NCI-H748 (cell line): ENCODE data around the gene LRRC4C.
A peak's percentile ranks its signal among the peaks of the same experiment; 100 is the strongest.
"Not testable (repeated sequence)": the region's sequence is repeated elsewhere in the genome, so short reads cannot be mapped to it uniquely, and the experiment has no call there.

ENCODE experiments used
- DNase-seq: peaks from one replicate; lab custom pipeline; 2025; ENCODE audit not compliant: unreplicated experiment; lab: John Stamatoyannopoulos, UW

The LRRC4C gene

DNA sequence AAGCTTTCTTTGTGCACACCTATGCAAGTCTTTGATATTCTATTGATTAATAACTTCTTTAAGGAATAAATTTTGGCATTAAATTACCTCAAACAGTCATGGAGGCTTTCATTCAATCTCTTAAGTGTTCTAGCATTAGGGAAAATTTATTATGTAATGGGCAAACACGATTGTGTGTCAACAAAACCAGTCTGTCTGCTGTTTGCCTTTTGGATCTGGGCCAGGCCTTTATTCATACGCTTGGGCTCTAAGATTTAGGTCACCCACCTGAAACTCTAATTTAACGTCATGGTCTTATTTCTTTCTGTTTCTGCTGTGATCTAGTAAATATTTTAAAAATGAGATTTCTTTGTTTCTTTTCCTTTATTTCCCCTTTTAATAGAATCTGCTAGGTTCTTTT is 1270.6 kb downstream of the LRRC4C start:
- DNase-seq = peak; percentile 86

DNA sequence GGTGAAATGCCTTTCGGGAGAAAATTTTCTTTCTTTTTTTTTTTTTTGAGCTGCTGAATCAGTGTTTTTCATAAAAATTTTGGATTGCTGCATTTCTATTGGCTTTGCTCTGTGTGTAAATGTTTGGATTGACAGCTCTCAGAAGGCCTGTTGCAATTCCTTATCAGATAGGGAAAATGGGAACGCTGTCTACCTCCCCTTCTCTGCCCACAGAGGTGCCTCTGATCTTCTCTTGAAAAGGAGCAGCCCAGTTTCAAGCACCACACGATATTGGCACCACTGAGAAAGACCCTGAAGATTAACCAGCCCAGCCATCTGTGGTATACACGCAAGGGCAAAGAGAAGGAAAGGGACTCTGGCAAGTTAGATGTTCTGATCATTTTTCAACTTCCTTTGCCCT is 1272.2 kb downstream of the LRRC4C start:
- no peak for DNase-seq

DNA sequence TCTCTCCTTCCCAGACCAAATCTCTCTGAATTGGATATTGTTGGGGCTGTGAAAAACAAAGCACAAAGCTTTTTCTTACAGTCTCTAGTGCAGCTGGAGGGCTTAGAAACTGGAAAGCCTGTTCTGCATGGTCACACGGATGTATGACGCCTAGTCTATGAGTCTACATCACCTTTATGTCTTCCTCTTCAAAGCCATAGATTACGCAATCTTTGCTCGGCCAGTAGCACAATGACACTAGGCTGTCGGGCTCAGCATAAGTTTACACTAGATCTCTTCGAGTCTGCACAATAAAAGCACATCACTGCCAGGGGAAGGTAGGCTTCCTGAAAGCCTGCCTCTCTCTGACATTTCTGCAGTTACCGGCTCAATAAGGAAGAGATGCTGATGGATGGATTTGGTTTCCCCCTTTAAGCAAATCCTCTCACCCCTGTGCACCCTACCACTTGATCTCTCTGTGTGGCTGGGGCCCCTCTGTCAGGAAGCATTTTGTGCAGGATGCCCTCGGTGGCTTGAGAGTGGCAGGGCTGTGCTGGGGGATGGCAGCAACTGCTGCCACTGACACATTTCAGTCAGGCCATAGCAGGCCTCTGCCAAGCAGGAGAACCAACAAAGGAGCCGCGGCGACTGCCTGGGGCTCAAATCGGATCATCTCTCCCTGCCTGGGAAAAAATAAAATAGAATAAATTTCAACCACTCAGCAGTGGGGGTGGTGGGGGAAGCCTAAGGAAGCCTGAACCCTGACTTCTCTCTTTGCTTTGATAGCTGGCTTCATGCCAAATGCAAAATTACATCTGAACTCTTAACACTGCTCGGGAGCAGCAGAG is 1272.8 kb downstream of the LRRC4C start:
- DNase-seq = peak; percentile 68

DNA sequence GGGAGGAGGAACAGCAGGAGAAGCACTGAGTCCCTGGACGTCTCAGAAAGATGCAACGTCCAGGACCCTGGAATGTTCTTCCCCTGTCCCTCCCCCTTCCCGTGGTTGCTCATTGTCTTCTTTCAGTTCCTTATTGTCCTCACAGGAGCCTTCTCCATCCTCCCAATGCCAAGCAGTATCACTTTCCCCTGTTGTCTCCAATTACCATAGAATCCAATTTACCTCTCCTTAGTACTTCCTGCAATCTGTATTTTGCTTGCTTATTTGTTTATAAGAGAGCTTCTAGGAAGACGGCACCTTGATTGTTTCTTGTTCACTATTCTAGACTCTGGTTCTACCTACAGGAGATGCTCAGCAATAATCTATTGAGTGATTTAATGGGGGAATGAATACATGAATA is 1273.7 kb downstream of the LRRC4C start:
- DNase-seq = no peak

DNA sequence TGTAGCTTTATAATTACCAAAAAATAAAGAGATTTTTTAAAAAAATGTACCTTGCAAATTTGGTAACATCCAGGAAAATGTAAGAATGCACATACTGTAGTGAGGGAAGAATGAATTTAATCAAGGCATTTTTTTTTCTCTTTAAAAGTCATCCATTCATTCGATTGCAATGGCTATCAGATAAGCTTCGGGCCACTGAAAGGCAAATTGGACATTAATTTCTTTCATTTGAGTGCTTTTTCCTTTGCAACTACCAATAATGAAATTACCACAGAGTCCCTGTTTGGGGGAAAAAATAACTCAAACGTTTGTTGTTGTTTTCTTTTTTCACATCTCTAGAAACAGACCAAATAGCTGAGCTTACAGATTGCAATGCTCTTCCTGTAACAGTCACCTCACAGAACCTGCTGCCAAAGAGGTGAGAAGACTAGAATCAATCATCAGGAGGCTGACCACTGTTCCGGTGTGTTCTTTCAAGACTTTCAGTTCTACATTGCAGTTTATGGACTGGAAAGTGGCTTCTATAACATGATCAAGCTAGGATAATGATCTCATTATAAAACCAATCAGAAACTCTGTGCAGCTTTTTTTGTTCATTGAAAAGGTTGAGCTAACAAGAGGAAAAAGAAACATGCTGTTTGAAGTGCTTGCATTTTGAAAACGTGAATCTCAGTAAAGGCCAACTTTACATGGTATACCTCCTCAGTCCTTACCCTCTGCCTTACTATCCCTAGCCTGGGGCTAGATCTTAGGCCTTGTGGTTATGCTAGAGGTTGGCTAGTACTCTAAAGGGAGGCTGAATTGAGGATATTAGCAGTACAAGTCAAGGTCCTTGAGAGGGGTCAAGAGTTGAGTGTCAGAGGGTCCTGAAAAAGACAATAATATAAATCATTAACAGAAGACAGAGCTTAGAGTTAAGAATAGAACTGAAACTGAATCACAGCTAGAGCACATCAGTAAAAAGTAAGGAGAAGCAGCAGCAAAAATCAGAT is 1276.1 kb downstream of the LRRC4C start:
- DNase-seq = no peak

DNA sequence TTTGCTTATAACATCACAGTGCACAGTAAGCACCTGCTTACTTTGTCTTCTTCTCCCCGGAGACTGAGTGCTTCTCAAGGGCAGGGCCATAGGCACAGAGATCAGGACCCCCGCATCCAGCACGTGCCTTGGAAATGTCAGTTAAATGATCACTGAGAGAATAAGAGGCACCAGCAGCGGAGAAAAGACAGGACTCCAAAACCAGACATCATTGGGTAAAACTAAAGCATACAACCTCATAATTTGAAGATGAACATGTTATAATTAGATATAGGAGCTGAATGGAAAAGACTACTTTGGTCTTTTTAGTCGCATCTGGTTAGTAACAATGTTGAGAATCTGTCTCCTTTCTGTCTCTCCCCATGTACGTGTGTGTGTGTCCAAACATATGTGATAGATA is 1279.9 kb downstream of the LRRC4C start:
- no peak for DNase-seq

DNA sequence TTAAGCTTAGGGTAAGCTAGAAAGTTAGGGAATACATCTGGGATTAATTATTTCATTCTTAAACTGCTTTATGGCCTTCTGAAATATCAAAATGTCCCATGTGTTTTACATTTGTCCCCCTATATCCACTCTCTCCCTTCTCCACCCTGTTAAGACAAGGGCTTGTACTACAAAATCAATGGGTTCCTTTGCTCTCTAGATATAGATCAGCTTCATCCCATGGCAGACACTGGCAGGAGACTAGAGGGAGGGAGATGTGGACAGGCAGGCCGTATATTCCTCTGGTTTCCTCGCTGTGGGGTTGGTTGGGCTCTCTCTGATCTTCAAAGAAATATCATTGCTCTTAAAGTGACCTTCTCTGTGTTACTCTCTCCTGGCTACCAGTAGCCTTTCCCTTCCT is 1281.0 kb downstream of the LRRC4C start:
- no peak for DNase-seq

DNA sequence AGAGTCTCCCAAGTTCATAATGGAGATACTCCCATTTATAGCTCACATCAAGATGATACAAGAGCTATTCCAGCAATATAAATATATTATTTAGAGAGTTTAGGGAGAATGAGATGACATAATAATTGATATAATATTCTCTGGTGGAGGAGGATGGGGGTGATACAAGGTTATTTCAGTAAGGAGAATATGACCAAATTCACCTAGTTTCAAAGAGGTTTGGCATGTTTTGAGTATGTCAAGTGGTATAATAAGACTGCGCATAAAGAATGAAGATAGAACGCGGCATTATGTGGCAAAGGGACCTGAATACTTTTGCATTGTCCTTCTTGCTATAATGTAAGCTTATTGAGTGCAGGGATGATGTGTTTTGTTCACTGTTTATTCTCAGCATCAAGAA is 1283.5 kb downstream of the LRRC4C start:
- no peak for DNase-seq

DNA sequence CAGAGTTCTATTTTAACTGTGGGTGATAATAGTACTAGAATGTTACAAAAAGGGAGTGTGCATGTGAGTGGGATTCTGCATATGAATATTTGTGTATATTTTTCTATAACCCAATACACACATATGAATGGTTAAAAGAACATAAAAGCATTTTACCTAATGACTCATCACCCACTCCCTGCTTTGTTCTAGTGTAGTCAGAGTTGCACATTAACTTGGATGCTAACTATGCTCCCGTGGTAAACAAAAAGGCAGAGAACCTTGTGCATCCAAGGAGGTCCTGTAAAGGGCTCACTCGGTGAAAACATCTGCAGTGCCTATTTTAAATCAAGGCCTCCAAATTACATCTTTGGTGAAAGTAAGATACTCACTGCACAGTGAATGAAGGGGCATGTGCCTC is 1289.4 kb downstream of the LRRC4C start:
- DNase-seq = no peak

DNA sequence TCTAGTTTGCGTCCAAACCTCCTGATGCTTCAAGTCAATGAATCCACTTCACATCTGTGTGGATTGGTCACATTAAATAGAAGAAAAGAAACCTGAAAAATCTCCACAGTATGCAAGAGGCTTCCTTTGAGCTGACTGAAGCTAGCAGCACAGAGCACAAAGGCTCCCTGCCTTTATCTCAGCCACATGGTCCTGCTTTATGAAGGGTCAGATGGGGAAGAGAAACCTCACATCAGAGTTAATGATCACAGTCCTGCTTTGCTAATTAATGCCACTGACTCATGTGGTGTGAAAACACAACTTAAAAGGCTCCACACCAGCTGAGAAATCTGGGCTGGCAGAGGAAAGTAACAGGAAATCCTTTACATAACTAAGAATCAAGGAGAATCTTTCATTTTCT is 1291.0 kb downstream of the LRRC4C start:
- no peak for DNase-seq

DNA sequence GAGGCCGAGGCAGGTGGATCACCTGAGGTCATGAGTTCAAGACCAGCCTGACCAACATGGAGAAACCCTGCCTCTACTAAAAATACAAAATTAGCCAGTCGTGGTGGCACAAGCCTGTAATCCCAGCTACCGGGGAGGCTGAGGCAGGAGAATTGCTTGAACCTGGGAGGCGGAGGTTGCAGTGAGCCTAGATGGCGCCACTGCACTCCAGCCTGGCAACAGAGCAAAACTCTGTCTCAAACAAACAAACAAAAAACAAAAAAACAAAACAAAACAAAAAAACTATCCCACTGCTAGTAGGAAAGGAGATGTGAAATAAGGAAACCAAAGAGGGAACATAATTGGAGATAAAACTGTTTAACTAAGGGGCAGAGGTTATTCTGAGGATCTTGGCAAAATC is 1291.6 kb downstream of the LRRC4C start:
- DNase-seq = not testable (repeated sequence)

DNA sequence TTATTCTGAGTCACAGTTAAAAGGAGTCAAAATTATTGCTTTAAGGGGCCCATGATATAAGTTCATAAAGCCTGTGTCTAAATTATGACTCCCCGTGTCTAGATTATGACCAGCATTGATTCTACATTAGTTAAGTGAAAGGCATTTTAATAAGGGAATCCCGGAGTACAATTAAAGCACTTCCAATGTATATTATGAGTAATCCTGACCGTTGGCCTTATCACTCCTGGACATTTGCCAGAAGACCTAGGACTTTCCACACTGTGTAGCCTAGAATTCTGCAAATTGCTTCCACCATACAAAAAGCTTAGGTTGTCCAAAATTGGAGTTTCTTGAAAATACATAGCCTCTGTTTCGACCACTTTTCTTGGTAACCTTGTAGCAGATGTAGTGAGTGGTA is 1292.6 kb downstream of the LRRC4C start:
- DNase-seq = no peak

DNA sequence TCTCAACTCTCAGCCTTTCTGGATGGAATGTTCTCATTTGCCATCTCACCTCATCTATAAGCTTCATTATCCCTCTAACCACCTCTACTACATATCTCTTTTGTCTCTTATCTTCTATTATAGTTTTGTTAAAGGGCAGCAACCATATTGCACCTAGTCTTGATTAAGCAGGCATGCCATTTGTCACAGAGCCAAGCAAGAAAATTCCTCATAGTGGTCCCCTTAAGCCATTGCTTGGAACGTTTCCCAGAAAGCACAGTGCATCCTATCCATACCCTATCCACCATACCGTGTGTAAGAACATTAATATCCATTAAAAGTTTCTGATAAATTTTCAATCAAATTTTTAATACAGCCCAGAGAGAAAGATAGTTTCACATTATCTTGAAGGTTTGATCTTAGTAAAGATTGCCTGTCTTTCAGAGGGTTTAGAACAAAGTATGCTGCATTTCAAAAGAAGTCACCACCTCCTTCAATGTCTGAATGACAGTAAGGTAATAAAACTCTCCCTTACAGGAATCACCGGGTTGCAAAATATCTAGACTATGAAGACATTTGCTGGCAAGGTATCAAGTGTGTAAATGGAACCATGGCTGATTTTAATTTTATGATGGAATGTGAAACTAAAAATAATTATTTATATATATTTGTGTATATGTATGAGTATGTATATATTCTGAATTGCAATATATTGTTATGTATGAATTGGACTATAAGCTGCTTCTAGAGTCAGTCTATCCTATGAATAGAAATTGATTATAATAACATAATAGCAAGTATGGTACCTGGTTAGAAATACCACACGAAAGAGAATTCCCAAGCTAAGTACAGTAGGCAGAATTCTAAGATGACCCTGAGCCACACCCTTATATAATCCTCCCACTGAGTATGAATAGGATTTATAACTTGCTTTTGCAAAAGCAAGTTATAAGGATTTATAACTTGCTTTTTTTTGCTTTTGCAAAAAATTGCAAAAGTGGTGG is 1296.3 kb downstream of the LRRC4C start:
- no peak for DNase-seq

DNA sequence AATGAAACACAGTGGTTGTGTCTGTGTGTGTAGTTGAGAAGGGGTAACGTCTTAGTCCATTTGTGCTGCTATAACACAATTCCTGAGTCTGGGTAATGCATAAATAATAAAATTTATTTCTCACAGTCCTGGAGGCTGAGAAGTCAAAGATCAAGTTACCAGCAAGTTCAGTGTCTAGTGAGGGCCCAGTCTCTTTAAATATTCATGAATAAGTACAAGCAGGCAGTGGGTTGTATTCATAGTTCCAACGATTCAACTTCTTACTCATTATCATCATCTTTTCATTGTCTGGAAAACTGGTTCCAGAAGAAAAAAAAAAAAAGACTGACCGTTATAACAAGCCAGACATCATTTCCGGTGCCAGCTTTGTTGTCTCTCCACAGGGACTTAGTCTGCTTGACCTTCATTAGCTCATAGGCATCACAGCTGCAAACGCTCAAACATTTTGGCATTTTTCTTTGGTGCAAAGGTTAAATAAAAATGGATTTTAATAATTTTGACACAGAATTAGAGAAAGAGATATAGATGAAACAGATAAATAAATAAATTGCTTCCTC is 1297.5 kb downstream of the LRRC4C start:
- DNase-seq = peak; percentile 17

DNA sequence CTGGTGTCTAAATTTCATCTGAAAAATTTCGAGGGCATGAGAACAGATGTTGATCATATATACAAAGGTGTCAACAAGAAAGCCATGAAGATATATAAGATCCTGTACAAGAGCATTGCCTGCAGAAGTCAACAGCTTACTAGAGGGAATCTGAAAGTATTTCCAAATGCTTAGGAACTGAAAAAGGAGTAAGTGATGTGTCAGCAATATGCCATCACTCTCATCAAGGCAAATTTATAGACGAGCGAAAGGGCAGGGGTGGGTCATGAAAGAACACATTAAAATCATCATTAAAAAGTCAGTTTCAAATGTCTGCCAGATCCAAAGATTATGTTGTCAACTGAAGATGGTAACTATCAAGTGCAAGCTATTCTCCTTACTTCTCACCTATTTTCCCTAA is 1299.0 kb downstream of the LRRC4C start:
- no peak for DNase-seq

DNA sequence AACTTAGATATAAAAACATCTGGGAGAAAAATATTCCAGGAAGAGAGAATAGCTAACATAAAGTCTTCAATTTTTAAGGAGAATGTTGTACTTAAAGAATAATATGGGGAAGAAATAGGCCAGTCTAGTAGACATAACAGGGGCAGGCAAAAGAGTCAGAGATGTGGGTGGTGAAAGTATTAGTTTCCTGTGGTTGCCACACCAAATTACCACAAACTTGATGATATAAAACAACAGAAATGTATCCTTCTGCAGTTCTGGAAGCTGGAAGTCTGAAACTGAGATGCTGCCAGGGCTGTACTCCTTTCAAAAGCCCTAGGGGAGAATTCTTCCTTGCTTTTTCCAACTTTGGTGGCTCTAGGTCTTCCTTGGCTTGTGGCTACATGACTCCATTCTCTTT is 1309.7 kb downstream of the LRRC4C start:
- DNase-seq = no peak

DNA sequence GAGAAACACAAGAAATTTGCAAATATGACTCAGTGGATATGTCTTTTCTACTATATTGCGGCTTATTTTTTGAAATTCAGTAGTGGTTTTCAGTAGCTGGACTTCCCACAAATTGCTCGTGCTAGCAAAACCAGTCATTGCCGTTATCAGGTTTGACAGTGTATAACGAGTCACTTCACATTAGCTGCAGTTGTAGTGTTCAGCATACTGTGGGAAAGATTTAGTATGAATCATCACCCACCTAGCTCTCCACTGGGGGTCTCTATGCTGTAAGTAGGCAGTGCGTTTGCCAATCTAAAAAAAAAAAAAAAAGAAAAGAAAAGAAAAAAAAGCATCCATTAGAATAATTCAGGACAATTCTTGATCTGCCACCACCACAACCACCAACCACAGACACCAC is 1318.9 kb downstream of the LRRC4C start:
- DNase-seq = no peak

DNA sequence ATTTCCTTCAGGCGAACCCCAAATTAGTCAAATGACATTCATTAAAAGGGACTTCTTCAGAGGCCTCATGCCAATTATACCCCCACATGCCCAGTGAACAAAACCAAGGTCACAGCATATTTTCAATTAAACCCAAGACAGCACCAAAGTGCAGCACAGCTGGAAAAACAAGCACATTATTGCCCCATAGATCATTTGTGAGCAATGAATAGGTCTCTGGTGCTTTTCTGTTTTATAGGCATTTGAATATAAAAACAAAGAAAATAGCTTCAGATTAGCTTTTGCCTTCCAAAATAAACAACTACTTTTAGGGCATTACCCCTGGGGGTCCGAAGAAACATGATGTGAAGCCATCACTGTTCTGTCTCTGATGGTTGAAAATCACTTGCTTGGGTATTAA is 1319.9 kb downstream of the LRRC4C start:
- peak; percentile 25 for DNase-seq

DNA sequence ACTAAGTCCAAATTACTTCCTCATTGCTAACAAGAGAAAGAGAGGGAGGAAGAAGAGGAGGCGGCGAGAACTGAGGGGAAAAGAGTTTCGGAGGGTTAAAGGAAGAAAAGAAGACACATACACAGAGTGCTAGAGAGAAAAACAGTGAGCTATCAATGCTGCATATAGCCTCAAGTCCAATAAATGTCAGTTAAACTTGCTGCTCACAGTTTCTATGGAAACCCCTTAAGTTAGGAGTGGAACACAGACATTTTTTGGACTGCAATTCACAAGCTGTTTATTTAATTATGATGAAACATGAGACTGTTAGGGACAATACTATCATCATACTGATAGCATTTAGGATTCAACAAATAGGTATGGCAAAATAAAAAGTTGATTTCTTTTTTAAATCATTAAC is 1320.4 kb downstream of the LRRC4C start:
- DNase-seq = peak; percentile 44

DNA sequence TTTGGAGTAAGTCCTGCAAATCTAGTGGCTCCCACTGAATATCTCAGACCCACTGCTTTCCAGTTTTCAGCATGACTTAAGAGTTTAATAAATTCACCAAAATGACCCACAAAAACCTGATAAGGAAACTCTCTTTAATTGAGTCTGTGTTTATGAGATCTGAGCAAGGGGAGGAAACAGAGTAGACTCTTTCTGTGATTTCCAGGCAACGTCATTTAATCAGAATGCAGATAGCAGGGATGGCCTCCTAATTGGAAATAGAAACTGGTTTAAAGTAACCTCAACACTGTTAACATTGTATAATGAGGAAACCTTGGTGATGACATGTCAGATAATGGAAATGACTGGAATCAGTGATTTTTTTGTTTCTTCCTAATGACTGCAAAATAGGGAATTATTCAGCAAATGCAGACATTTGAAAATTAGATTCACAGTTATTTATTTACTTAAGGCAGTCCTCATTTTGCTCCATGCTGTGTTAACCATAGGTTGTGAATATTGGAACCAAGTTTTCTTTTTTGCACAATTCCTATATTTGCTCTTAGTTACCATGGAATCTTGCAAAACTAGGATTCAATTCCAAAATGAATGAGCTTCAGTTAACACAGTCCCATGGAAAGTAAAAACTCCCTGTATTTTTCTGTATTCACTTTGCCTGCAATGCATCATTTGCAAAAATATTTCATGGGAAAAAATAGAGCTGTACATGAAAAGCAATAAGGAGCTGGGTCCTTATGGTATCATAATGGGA is 1324.5 kb downstream of the LRRC4C start:
- no peak for DNase-seq
